HEK293 (cell line): ENCODE data around the gene WDSUB1.

Source experiments
- CTCF ChIA-PET: fragments of 350-600 bp; formaldehyde crosslinking; extraction: SDS; loops from one replicate; lab custom pipeline; 2021; ENCODE audit warnings: antibody characterized with exemption; lab: Yijun Ruan, JAX
- POLR2A ChIA-PET: fragments of 300-600 bp; formaldehyde crosslinking; extraction: SDS; loops from one replicate; lab custom pipeline; 2020; ENCODE audit warnings: antibody characterized with exemption, inconsistent platforms; lab: Yijun Ruan, JAX
- H3K27ac ChIP-seq: fragments of 200-500 bp; sonication (Bioruptor generic); 2 replicates; pipeline ENCODE4 v1.5.1; 2014; ENCODE audit warnings: low read depth, low read length, control low read depth, inconsistent platforms; ENCODE audit errors: extremely low read depth
- H3K36me3 ChIP-seq, 2 experiments: fragments of 200-500 bp in 1 of 2; sonication (Bioruptor generic) in 1 of 2; 1 replicate in 1 of 2; 2 replicates in 1 of 2; pipeline ENCODE4 v1.5.1; 2014 to 2017; ENCODE audit warnings: inconsistent platforms in 2 of 2, low read length in 2 of 2; ENCODE audit not compliant: control insufficient read depth in 2 of 2, insufficient read depth in 1 of 2
- H3K4me1 ChIP-seq: fragments of 200-500 bp; sonication (Bioruptor generic); 2 replicates; pipeline ENCODE4 v1.5.1; 2014; ENCODE audit warnings: mild to moderate bottlenecking, low read length, inconsistent platforms; ENCODE audit not compliant: control insufficient read depth, insufficient read depth
- H3K4me3 ChIP-seq: 2 replicates; pipeline ENCODE4 v1.5.1; 2011; ENCODE audit warnings: low read depth, mild to moderate bottlenecking, control low read depth, low read length, moderate library complexity
- H3K9me3 ChIP-seq: fragments of 200-500 bp; sonication (Bioruptor generic); 2 replicates; pipeline ENCODE4 v1.5.1; 2014; ENCODE audit warnings: low read depth, low read length, inconsistent platforms; ENCODE audit not compliant: control insufficient read depth, insufficient read depth
- FEZF1 ChIP-seq: fragments of 450-650 bp; formaldehyde crosslinking; IDR thresholded peaks from 2 replicates; pipeline ENCODE4 v1.5.1; 2016; ENCODE audit warnings: missing biosample characterization, missing genetic modification characterization
- HOXC10 ChIP-seq: sonication (generic); formaldehyde crosslinking; IDR thresholded peaks from 2 replicates; pipeline ENCODE4 v1.8.1; 2023; ENCODE audit warnings: mild to moderate bottlenecking, missing genetic modification reagents
- SP7 ChIP-seq: fragments of 450-650 bp; formaldehyde crosslinking; IDR thresholded peaks from 2 replicates; pipeline ENCODE4 v1.5.1; 2016; ENCODE audit warnings: missing biosample characterization, missing genetic modification characterization
- ZBTB7A ChIP-seq: fragments of 450-650 bp; formaldehyde crosslinking; IDR thresholded peaks from 2 replicates; pipeline ENCODE4 v1.5.1; 2016; ENCODE audit warnings: low read depth, missing biosample characterization, missing genetic modification characterization
- ZNF221 ChIP-seq: fragments of 450-650 bp; formaldehyde crosslinking; IDR thresholded peaks from 2 replicates; pipeline ENCODE4 v1.5.1; 2017; ENCODE audit warnings: missing biosample characterization, missing genetic modification characterization, borderline replicate concordance
- ZNF341 ChIP-seq: fragments of 450-650 bp; formaldehyde crosslinking; IDR thresholded peaks from 2 replicates; pipeline ENCODE4; 2016; ENCODE audit warnings: low read depth, missing biosample characterization, missing genetic modification characterization
- ZNF350 ChIP-seq: fragments of 450-650 bp; formaldehyde crosslinking; IDR thresholded peaks from 2 replicates; pipeline ENCODE4 v1.5.0; 2017; ENCODE audit warnings: missing biosample characterization, mild to moderate bottlenecking, missing genetic modification characterization
- ZNF544 ChIP-seq: fragments of 450-650 bp; formaldehyde crosslinking; IDR thresholded peaks from 2 replicates; pipeline ENCODE4 v1.5.0; 2017; ENCODE audit warnings: missing biosample characterization, missing genetic modification characterization
- ZNF549 ChIP-seq: fragments of 450-650 bp; IDR thresholded peaks from 2 replicates; pipeline ENCODE4 v1.5.1; 2018; ENCODE audit warnings: missing biosample characterization, missing genetic modification characterization, mild to moderate bottlenecking, inconsistent platforms, moderate library complexity
- ZNF600 ChIP-seq: fragments of 450-650 bp; formaldehyde crosslinking; IDR thresholded peaks from 2 replicates; pipeline ENCODE4 v1.5.1; 2016; ENCODE audit warnings: missing biosample characterization, missing genetic modification characterization
- ZNF624 ChIP-seq: fragments of 450-650 bp; formaldehyde crosslinking; IDR thresholded peaks from 2 replicates; pipeline ENCODE4 v1.5.1; 2017; ENCODE audit warnings: missing biosample characterization, missing genetic modification characterization
- ZNF776 ChIP-seq: fragments of 450-650 bp; formaldehyde crosslinking; IDR thresholded peaks from 2 replicates; pipeline ENCODE4 v1.5.0; 2017; ENCODE audit warnings: missing biosample characterization, missing genetic modification characterization, borderline replicate concordance
- TF ChIP-seq, protein P1 (sequence below): fragments of 450-650 bp; formaldehyde crosslinking; IDR thresholded peaks from 2 replicates; pipeline ENCODE4 v1.5.1; 2016; ENCODE audit warnings: missing biosample characterization, missing genetic modification characterization
- TF ChIP-seq, protein P2 (sequence below): fragments of 450-650 bp; formaldehyde crosslinking; IDR thresholded peaks from 2 replicates; pipeline ENCODE4 v1.5.1; 2017; ENCODE audit warnings: missing biosample characterization, missing genetic modification characterization
- TF ChIP-seq, protein P3 (sequence below): fragments of 450-650 bp; formaldehyde crosslinking; IDR thresholded peaks from 2 replicates; pipeline ENCODE4 v1.5.1; 2016; ENCODE audit warnings: missing biosample characterization, missing genetic modification characterization, borderline replicate concordance

Gene WDSUB1

DNA sequence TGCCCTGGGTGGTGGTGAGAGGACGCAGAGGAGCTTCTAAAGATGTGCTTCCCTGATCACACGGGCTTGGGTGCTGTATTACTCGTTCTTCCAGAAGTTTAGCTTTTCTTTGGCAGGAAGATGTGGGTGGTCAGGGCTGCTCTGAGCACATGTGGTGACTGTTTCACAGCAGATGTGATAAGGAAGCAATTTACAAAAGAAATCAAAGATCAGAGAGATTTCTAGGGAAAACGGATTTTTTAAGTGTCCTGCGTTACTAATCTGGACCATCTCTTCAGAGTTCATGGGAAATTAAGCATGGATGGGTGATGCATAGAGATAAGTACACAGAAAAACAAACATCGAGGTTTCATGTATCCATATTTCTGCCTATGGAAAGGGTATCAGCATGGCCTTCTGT is 99.4 kb downstream of the WDSUB1 start (continued):
- TF ChIP-seq ZNF544 (tag by site-specific recombination) (no peak), ZBTB7A (tag by site-specific recombination) (no peak), ZNF341 (tag by site-specific recombination) (no peak), ZNF221 (tag by site-specific recombination) (no peak), SP7 (tag by site-specific recombination) (no peak), FEZF1 (tag by site-specific recombination) (no peak), ZNF776 (tag by site-specific recombination) (no peak)
- TF ChIP-seq, protein P1, sequence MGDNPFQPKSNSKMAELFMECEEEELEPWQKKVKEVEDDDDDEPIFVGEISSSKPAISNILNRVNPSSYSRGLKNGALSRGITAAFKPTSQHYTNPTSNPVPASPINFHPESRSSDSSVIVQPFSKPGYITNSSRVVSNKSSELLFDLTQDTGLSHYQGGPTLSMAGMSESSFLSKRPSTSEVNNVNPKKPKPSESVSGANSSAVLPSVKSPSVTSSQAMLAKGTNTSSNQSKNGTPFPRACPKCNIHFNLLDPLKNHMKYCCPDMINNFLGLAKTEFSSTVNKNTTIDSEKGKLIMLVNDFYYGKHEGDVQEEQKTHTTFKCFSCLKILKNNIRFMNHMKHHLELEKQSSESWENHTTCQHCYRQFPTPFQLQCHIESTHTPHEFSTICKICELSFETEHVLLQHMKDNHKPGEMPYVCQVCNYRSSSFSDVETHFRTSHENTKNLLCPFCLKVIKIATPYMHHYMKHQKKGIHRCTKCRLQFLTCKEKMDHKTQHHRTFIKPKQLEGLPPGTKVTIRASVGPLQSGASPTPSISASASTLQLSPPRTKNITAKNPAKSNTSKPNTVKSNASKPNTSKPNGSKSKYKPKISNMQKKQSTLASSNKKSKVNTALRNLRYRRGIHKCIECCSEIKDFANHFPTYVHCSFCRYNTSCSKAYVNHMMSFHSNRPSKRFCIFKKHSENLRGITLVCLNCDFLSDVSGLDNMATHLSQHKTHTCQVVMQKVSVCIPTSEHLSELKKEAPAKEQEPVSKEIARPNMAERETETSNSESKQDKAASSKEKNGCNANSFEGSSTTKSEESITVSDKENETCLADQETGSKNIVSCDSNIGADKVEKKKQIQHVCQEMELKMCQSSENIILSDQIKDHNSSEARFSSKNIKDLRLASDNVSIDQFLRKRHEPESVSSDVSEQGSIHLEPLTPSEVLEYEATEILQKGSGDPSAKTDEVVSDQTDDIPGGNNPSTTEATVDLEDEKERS (tag by site-specific recombination) = no peak
- TF ChIP-seq, protein P2, sequence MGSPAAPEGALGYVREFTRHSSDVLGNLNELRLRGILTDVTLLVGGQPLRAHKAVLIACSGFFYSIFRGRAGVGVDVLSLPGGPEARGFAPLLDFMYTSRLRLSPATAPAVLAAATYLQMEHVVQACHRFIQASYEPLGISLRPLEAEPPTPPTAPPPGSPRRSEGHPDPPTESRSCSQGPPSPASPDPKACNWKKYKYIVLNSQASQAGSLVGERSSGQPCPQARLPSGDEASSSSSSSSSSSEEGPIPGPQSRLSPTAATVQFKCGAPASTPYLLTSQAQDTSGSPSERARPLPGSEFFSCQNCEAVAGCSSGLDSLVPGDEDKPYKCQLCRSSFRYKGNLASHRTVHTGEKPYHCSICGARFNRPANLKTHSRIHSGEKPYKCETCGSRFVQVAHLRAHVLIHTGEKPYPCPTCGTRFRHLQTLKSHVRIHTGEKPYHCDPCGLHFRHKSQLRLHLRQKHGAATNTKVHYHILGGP (tag by site-specific recombination) = no peak

DNA sequence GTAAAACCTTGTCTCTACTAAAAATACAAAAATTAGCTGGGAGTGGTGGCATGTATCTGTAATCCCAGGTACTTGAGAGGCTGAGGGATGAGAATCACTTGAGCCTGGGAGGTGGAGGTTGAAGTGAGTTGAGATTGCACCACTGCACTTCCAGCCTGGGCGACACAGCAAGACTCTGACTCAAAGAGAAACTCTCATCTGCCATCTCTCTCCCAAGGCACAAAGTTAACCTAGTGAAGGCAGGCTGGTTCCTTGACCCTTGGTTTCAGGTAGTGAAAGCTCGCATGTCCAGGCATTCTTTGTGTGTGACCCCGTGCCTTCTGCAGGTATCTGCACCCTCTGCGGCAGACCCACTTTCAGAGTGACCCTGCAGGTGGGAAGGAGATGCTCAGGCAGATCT is 100.0 kb downstream of the WDSUB1 start:
- no peaks in the 10 kb centered on the region for H3K9me3 ChIP-seq
- H3K4me3 ChIP-seq = no peak overlapping the region
- CTCF ChIA-PET = interaction anchor here (0.7 kb wide), 2 partner anchors 15 to 100 kb away, joined by 3 to 5 read pairs; partner anchors contain the start of gene WDSUB1
- no peak overlapping the region for H3K27ac ChIP-seq
- H3K4me1 ChIP-seq = no peaks in the 10 kb centered on the region
- peaks cover 0 to 61% of the 10 kb centered on the region in 2 experiments; a peak in 2 of 3 replicates for H3K36me3 ChIP-seq
- TF ChIP-seq ZNF624 (no peak), HOXC10 (CRISPR knock-in tag) (no peak), ZNF221 (tag by site-specific recombination) (no peak), ZNF350 (tag by site-specific recombination) (no peak), ZNF600 (no peak), ZNF549 (tag by site-specific recombination) (no peak)
- TF ChIP-seq, protein P3, sequence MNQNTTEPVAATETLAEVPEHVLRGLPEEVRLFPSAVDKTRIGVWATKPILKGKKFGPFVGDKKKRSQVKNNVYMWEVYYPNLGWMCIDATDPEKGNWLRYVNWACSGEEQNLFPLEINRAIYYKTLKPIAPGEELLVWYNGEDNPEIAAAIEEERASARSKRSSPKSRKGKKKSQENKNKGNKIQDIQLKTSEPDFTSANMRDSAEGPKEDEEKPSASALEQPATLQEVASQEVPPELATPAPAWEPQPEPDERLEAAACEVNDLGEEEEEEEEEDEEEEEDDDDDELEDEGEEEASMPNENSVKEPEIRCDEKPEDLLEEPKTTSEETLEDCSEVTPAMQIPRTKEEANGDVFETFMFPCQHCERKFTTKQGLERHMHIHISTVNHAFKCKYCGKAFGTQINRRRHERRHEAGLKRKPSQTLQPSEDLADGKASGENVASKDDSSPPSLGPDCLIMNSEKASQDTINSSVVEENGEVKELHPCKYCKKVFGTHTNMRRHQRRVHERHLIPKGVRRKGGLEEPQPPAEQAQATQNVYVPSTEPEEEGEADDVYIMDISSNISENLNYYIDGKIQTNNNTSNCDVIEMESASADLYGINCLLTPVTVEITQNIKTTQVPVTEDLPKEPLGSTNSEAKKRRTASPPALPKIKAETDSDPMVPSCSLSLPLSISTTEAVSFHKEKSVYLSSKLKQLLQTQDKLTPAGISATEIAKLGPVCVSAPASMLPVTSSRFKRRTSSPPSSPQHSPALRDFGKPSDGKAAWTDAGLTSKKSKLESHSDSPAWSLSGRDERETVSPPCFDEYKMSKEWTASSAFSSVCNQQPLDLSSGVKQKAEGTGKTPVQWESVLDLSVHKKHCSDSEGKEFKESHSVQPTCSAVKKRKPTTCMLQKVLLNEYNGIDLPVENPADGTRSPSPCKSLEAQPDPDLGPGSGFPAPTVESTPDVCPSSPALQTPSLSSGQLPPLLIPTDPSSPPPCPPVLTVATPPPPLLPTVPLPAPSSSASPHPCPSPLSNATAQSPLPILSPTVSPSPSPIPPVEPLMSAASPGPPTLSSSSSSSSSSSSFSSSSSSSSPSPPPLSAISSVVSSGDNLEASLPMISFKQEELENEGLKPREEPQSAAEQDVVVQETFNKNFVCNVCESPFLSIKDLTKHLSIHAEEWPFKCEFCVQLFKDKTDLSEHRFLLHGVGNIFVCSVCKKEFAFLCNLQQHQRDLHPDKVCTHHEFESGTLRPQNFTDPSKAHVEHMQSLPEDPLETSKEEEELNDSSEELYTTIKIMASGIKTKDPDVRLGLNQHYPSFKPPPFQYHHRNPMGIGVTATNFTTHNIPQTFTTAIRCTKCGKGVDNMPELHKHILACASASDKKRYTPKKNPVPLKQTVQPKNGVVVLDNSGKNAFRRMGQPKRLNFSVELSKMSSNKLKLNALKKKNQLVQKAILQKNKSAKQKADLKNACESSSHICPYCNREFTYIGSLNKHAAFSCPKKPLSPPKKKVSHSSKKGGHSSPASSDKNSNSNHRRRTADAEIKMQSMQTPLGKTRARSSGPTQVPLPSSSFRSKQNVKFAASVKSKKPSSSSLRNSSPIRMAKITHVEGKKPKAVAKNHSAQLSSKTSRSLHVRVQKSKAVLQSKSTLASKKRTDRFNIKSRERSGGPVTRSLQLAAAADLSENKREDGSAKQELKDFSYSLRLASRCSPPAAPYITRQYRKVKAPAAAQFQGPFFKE (tag by site-specific recombination) = no peak
- TF ChIP-seq, all 188 proteins: peak for 0
- POLR2A ChIA-PET = no interaction called here
